ENCODE results near the gene C7orf25. TPM values are rescaled to one million over a fixed set of nuclear protein-coding genes. Genes with fewer than 3 reads are reported as not detected.

Gene C7orf25
- total and polyA plus RNA-seq, 10 of the 15 experiments (the other 5 are each of a cell fraction or from before 2014, with no cell fraction given), result 0.63 to 3.2 (median 1.7) TPM

- WGBS (ENCODE audit: insufficient coverage, insufficient replicate concordance, low lambda C conversion rate, missing lambda C conversion rate), result 0% methylated on average over 7 of the region's 7 CpGs
- H3K4me3 ChIP-seq, result no peak overlapping the region
- H4K20me1 ChIP-seq (ENCODE audit: control insufficient read depth, insufficient read depth), result no peaks in the 10 kb centered on the region
- ATAC-seq, result peak; percentile 100
- H3K27me3 ChIP-seq (replicated peaks in 1 of 2; ENCODE audit: control insufficient read depth in 2 of 2, insufficient read depth in 2 of 2, low read length in 1 of 2), result no peaks in the 10 kb centered on the region
- no peaks in the 10 kb centered on the region; the same call in 1 of the 2 replicates for H3K4me1 ChIP-seq (ENCODE audit: control insufficient read depth, insufficient read depth, low read length)
- H3K79me2 ChIP-seq (ENCODE audit: control insufficient read depth, insufficient read depth, low read length), result no peaks in the 10 kb centered on the region
- RAD21 ChIA-PET (ENCODE audit: unreplicated experiment), result no interaction called here
- H3K27ac ChIP-seq (ENCODE audit: control insufficient read depth, insufficient read depth), result no peak overlapping the region
- DNase-seq (ENCODE audit: low read depth, low spot score), result peak; percentile 78
- in situ Hi-C loops (cut with MboI), result no loop called here
- peak overlapping the region; percentile 14; the same call in 1 of the 2 replicates for H3K4me2 ChIP-seq (ENCODE audit: control insufficient read depth, insufficient read depth)
- H3K36me3 ChIP-seq (ENCODE audit: control insufficient read depth in 2 of 2, insufficient read depth in 2 of 2, low read length in 1 of 2), result no peaks in the 10 kb centered on the region
- POLR2A ChIA-PET, result no interaction called here
- CTCF ChIA-PET, result no interaction called here
- SMC1A ChIA-PET (ENCODE audit: uncharacterized antibody, unreplicated experiment), result no interaction called here
- BruUV-seq (replicated peaks), result no TSS peak
- intact Hi-C loops (cut with micrococcal nuclease; ENCODE audit: unreplicated experiment), result no loop called here
- H3K9ac ChIP-seq (ENCODE audit: control insufficient read depth, insufficient read depth, low read length), result no peak overlapping the region
- H3K9me3 ChIP-seq (replicated peaks; ENCODE audit: control insufficient read depth, insufficient read depth, low read length), result peaks cover 3% of the 10 kb centered on the region; the same call in 2 of the 3 replicates
- peak; percentile 78 for FAIRE-seq
- no peak overlapping the region for H2AFZ ChIP-seq (ENCODE audit: control insufficient read depth, low read depth, low read length)
- TF ChIP-seq SKIL (IDR thresholded peaks at IDR 0.05; ENCODE audit: low read depth, poor library complexity, severe bottlenecking) (peak; percentile 97), CBX5 (IDR thresholded peaks at IDR 0.05; ENCODE audit: low read depth) (peak; percentile 25; the same call in 1 of the 2 replicates), RFX5 (IDR thresholded peaks at IDR 0.05; ENCODE audit: low read depth, low read length) (no peak), CHD1 (IDR thresholded peaks at IDR 0.05; ENCODE audit: low read depth, low read length) (no peak), HDGF (IDR thresholded peaks at IDR 0.05) (no peak), YBX1 (IDR thresholded peaks at IDR 0.05) (no peak), PML (IDR thresholded peaks at IDR 0.05; ENCODE audit: low read length) (peak; percentile 79), ZBTB4 (CRISPR knock-in tag; IDR thresholded peaks at IDR 0.05) (no peak), SIN3A (IDR thresholded peaks at IDR 0.05; ENCODE audit: low read depth, low read length) (no peak), IRF4 (IDR thresholded peaks at IDR 0.05; ENCODE audit: low read depth, low read length) (peak; percentile 88; the same call in 1 of the 2 replicates), CREB1 (IDR thresholded peaks at IDR 0.05; ENCODE audit: low read depth) (peak; percentile 53)
- TF ChIP-seq, protein P1, sequence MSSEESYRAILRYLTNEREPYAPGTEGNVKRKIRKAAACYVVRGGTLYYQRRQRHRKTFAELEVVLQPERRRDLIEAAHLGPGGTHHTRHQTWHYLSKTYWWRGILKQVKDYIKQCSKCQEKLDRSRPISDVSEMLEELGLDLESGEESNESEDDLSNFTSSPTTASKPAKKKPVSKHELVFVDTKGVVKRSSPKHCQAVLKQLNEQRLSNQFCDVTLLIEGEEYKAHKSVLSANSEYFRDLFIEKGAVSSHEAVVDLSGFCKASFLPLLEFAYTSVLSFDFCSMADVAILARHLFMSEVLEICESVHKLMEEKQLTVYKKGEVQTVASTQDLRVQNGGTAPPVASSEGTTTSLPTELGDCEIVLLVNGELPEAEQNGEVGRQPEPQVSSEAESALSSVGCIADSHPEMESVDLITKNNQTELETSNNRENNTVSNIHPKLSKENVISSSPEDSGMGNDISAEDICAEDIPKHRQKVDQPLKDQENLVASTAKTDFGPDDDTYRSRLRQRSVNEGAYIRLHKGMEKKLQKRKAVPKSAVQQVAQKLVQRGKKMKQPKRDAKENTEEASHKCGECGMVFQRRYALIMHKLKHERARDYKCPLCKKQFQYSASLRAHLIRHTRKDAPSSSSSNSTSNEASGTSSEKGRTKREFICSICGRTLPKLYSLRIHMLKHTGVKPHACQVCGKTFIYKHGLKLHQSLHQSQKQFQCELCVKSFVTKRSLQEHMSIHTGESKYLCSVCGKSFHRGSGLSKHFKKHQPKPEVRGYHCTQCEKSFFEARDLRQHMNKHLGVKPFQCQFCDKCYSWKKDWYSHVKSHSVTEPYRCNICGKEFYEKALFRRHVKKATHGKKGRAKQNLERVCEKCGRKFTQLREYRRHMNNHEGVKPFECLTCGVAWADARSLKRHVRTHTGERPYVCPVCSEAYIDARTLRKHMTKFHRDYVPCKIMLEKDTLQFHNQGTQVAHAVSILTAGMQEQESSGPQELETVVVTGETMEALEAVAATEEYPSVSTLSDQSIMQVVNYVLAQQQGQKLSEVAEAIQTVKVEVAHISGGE (CRISPR knock-in tag; IDR thresholded peaks at IDR 0.05), result no peak
- TF ChIP-seq, protein P2, sequence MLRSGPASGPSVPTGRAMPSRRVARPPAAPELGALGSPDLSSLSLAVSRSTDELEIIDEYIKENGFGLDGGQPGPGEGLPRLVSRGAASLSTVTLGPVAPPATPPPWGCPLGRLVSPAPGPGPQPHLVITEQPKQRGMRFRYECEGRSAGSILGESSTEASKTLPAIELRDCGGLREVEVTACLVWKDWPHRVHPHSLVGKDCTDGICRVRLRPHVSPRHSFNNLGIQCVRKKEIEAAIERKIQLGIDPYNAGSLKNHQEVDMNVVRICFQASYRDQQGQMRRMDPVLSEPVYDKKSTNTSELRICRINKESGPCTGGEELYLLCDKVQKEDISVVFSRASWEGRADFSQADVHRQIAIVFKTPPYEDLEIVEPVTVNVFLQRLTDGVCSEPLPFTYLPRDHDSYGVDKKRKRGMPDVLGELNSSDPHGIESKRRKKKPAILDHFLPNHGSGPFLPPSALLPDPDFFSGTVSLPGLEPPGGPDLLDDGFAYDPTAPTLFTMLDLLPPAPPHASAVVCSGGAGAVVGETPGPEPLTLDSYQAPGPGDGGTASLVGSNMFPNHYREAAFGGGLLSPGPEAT (IDR thresholded peaks at IDR 0.05; ENCODE audit: low read depth), result peak; percentile 80; the same call in 1 of the 2 replicates
Measured at GRCh38 chr7:42869131-42870020, 42.5 kb downstream of the C7orf25 start.

Data from GM12878 (cell line).